GM23248 (cell line): ENCODE data around the gene PLD5.
"Not testable (repeated sequence)": the region's sequence is repeated elsewhere in the genome, so short reads cannot be mapped to it uniquely, and the experiment has no call there.

Source experiments
- EZH2 ChIP-seq: fragments of 200-600 bp; sonication (generic); IDR thresholded peaks from 2 replicates; pipeline ENCODE4 v1.6.1; 2018; ENCODE audit warnings: antibody characterized with exemption, mild to moderate bottlenecking; ENCODE audit not compliant: insufficient read depth, poor library complexity, severe bottlenecking
- EZH2phosphoT487 ChIP-seq: fragments of 200-600 bp; sonication (generic); IDR thresholded peaks from 2 replicates; pipeline ENCODE4 v1.6.1; 2018; ENCODE audit warnings: antibody characterized with exemption, moderate library complexity, mild to moderate bottlenecking, low read depth; ENCODE audit not compliant: insufficient read depth

GRCh38 chr1:242212961-242213360, 311.5 kb downstream of the PLD5 start:
- TF ChIP-seq EZH2, EZH2phosphoT487: not testable (repeated sequence)
